Caco-2 (cell line): ENCODE data around the gene PHEX. TPM values are rescaled to one million over a fixed set of nuclear protein-coding genes. Genes with fewer than 3 reads are reported as not detected.

ENCODE experiments used
- BruUV-seq: library from RNA; stranded (reverse); fragments of 400-500 nt; replicated peaks from 2 replicates; lab custom pipeline; 2021; lab: Mats Ljungman, UMichigan
- CTCF ChIA-PET: fragments of 300-600 bp; sonication (Branson Sonifier 250); formaldehyde crosslinking; loops from one replicate; lab custom pipeline; 2022; ENCODE audit warnings: antibody characterized with exemption; lab: Charles Lee
- POLR2A ChIA-PET: fragments of 300-600 bp; sonication (Branson Sonifier 250); formaldehyde crosslinking; loops from one replicate; lab custom pipeline; 2022; ENCODE audit warnings: antibody characterized with exemption; lab: Charles Lee
- DNase-seq, 2 experiments: peaks; one replicate each; pipeline versions ENCODE4 v3.0.0 to v3.0.0-alpha.2; 2020 to 2022
- H3K27me3 ChIP-seq: replicated peaks from 2 replicates; pipeline ENCODE4 v1.6.0; 2011; ENCODE audit warnings: low read length; ENCODE audit not compliant: control insufficient read depth, insufficient read depth
- H3K36me3 ChIP-seq: 2 replicates; pipeline ENCODE4 v1.5.1; 2011; ENCODE audit warnings: low read length; ENCODE audit not compliant: control insufficient read depth, insufficient read depth
- H3K4me1 ChIP-seq: fragments of 250-450 bp; sonication (Bioruptor Pico); 2 replicates; pipeline ENCODE4 v1.5.1; 2020; ENCODE audit warnings: mild to moderate bottlenecking
- H3K4me3 ChIP-seq: 2 replicates; pipeline ENCODE4 v1.5.1; 2011; ENCODE audit warnings: low read depth, mild to moderate bottlenecking, control low read depth, low read length
- H3K9me3 ChIP-seq: fragments of 250-450 bp; sonication (Bioruptor Pico); 2 replicates; pipeline ENCODE4 v1.5.1; 2020; ENCODE audit warnings: mild to moderate bottlenecking, moderate library complexity
- H3K27ac Mint-ChIP-seq: one replicate; pipeline ENCODE4 v1.8.0; 2022; ENCODE audit warnings: mixed read lengths; ENCODE audit not compliant: unreplicated experiment
- H3K27me3 Mint-ChIP-seq: one replicate; pipeline ENCODE4 v1.8.0; 2022; ENCODE audit warnings: mixed read lengths; ENCODE audit not compliant: insufficient read depth, unreplicated experiment
- H3K36me3 Mint-ChIP-seq: one replicate; pipeline ENCODE4 v1.8.0; 2022; ENCODE audit warnings: mild to moderate bottlenecking, mixed read lengths; ENCODE audit not compliant: insufficient read depth, unreplicated experiment
- H3K4me1 Mint-ChIP-seq: one replicate; pipeline ENCODE4 v1.8.0; 2022; ENCODE audit warnings: low read depth, mixed read lengths; ENCODE audit not compliant: unreplicated experiment
- H3K4me3 Mint-ChIP-seq: one replicate; pipeline ENCODE4 v1.8.0; 2022; ENCODE audit warnings: mild to moderate bottlenecking, moderate library complexity, mixed read lengths; ENCODE audit not compliant: unreplicated experiment
- H3K9me3 Mint-ChIP-seq: one replicate; pipeline ENCODE4 v1.8.0; 2022; ENCODE audit warnings: mixed read lengths; ENCODE audit not compliant: unreplicated experiment
- intact Hi-C: fragments of 100-400 bp; cut with micrococcal nuclease; formaldehyde crosslinking; loops from one replicate; pipeline ENCODE4 v1.10.0; 2022; ENCODE audit not compliant: unreplicated experiment
- total RNA-seq: library from RNA; stranded (reverse); gene quantifications from 2 replicates; pipeline ENCODE4 v1.2.3, GENCODE V29; 2022
- TF ChIP-seq, protein P1 (sequence below), 2 experiments: fragments of 200-600 bp in 1 of 2; IDR thresholded peaks; 1 replicate in 1 of 2; 2 replicates in 1 of 2; pipeline versions ENCODE4 v1.5.1 to v1.8.0; 2011 to 2022; ENCODE audit warnings: antibody characterized with exemption in 1 of 2, control low read depth in 1 of 2, inconsistent platforms in 1 of 2, low read depth in 1 of 2, low read length in 1 of 2, mild to moderate bottlenecking in 1 of 2, moderate library complexity in 1 of 2; ENCODE audit not compliant: insufficient read depth in 1 of 2, severe bottlenecking in 1 of 2, unreplicated experiment in 1 of 2

PHEX gene
- total RNA-seq, 1 experiment from 2014 or later: 0.75 TPM

DNA sequence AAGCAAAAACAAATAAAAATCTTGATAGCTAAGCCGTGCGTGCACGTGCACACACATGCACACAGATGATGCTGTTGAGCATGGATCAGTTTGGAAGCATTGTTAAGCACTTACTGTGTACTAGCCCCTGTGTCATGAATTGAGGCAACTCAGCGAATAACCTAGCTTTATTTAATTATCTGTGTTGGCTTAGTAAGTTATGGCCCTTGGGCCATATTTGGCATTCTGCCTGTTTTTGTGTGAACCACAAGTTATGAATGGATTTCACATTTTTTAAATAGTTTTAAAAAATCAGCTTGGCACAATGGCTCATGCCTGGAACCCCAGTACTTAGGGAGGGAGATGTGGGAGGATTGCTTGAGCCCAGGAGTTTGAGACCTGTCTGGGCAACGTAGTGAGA is 126.9 kb downstream of the PHEX start:
- Mint-ChIP-seq H3K9me3 (no peaks in the 10 kb centered on the region), H3K36me3 (no peaks in the 10 kb centered on the region), H3K27ac (no peak overlapping the region), H3K27me3 (no peaks in the 10 kb centered on the region), H3K4me1 (no peaks in the 10 kb centered on the region), H3K4me3 (no peak overlapping the region)
- TF ChIP-seq, protein P1, sequence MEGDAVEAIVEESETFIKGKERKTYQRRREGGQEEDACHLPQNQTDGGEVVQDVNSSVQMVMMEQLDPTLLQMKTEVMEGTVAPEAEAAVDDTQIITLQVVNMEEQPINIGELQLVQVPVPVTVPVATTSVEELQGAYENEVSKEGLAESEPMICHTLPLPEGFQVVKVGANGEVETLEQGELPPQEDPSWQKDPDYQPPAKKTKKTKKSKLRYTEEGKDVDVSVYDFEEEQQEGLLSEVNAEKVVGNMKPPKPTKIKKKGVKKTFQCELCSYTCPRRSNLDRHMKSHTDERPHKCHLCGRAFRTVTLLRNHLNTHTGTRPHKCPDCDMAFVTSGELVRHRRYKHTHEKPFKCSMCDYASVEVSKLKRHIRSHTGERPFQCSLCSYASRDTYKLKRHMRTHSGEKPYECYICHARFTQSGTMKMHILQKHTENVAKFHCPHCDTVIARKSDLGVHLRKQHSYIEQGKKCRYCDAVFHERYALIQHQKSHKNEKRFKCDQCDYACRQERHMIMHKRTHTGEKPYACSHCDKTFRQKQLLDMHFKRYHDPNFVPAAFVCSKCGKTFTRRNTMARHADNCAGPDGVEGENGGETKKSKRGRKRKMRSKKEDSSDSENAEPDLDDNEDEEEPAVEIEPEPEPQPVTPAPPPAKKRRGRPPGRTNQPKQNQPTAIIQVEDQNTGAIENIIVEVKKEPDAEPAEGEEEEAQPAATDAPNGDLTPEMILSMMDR (IDR thresholded peaks at IDR 0.05; ENCODE audit: insufficient read depth in 1 of 2, low read depth in 1 of 2, low read length in 1 of 2, severe bottlenecking in 1 of 2, unreplicated experiment in 1 of 2): no peak
- Histone ChIP-seq H3K27me3 (no peaks in the 10 kb centered on the region), H3K4me3 (no peak overlapping the region), H3K9me3 (no peaks in the 10 kb centered on the region), H3K4me1 (no peaks in the 10 kb centered on the region), H3K36me3 (no peaks in the 10 kb centered on the region)
- BruUV-seq: no TSS peak
- intact Hi-C loops: no loop called here
- no peak for DNase-seq
- ChIA-PET POLR2A (no interaction called here), CTCF (no interaction called here)

DNA sequence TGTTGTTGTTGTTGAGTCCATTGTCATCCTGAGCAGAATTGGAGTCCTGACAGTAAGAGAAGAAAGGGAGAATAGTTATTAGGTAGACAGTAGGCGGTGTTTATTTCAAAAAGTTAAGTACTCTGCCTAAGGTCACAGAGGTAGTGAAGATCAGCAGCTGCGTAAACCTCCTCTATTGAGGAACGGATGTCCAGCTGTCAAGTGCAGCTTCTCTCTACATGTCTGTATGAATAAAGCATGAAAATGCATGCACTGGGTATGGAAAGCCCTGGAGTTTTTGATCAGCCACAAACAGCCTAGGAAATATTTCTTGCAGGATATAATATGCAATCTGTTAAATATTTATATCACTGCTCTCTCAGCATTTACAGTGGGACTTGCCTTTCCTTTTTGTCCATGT is 131.2 kb downstream of the PHEX start:
- no peaks in the 10 kb centered on the region for H3K4me1 Mint-ChIP-seq
- intact Hi-C loops: no loop called here
- no peak overlapping the region for H3K27ac Mint-ChIP-seq
- H3K9me3 ChIP-seq: no peaks in the 10 kb centered on the region
- H3K4me3 Mint-ChIP-seq: no peak overlapping the region
- CTCF ChIA-PET: no interaction called here
- H3K36me3 ChIP-seq: no peaks in the 10 kb centered on the region
- no peaks in the 10 kb centered on the region for H3K4me1 ChIP-seq
- no peak for DNase-seq
- no peaks in the 10 kb centered on the region for H3K27me3 Mint-ChIP-seq
- TF ChIP-seq, protein P1 (IDR thresholded peaks at IDR 0.05; ENCODE audit: insufficient read depth in 1 of 2, low read depth in 1 of 2, low read length in 1 of 2, severe bottlenecking in 1 of 2, unreplicated experiment in 1 of 2): no peak
- BruUV-seq: no TSS peak
- no peaks in the 10 kb centered on the region for H3K9me3 Mint-ChIP-seq
- H3K4me3 ChIP-seq: no peak overlapping the region
- H3K27me3 ChIP-seq: no peaks in the 10 kb centered on the region
- H3K36me3 Mint-ChIP-seq: no peaks in the 10 kb centered on the region
- POLR2A ChIA-PET: no interaction called here

DNA sequence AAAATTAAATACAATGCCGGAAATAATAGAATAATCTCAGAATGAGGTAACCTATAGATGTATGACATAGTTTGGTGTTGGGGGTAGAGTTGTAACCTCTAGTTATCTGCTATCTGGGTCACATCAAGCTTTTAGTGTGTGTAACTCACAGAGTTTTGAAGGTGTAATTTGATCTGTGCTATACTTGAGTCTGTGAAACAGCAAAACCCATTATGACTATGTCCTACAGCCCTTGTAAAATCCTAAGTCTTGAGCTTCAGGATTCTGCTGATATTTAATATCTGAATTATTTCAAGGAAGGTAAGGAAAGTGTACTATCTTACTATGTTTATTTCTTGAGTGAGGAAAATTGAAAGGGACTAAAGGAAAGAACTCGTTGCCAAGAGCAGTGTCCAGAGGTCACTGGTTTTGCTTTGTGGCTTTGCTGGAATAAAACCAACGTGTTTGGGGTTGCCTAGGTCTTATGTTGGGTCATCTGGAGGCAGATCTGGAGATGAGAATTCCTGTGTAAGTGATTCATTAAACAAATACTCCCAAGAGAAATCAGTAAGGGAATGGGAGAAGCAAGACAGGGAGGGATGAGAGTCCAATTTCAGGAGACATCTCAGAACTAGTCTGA is 132.8 kb downstream of the PHEX start:
- Histone ChIP-seq H3K36me3 (no peaks in the 10 kb centered on the region), H3K9me3 (no peaks in the 10 kb centered on the region), H3K27me3 (no peaks in the 10 kb centered on the region), H3K4me1 (no peaks in the 10 kb centered on the region), H3K4me3 (no peak overlapping the region)
- DNase-seq: no peak
- ChIA-PET POLR2A (no interaction called here), CTCF (no interaction called here)
- Mint-ChIP-seq H3K4me1 (no peaks in the 10 kb centered on the region), H3K27me3 (no peaks in the 10 kb centered on the region), H3K36me3 (no peaks in the 10 kb centered on the region), H3K4me3 (no peak overlapping the region), H3K9me3 (no peaks in the 10 kb centered on the region), H3K27ac (no peak overlapping the region)
- BruUV-seq: no TSS peak
- TF ChIP-seq, protein P1 (IDR thresholded peaks at IDR 0.05; ENCODE audit: insufficient read depth in 1 of 2, low read depth in 1 of 2, low read length in 1 of 2, severe bottlenecking in 1 of 2, unreplicated experiment in 1 of 2): no peak
- intact Hi-C loops: no loop called here
